Raji (cell line): ENCODE measurements around the gene NEMP2.

ENCODE experiments used
- POLR2A ChIP-seq: IDR thresholded peaks from 2 replicates; pipeline ENCODE4 v1.6.1; 2011; ENCODE audit warnings: low read depth, low read length, control low read depth; ENCODE audit not compliant: insufficient read depth

NEMP2 gene

DNA sequence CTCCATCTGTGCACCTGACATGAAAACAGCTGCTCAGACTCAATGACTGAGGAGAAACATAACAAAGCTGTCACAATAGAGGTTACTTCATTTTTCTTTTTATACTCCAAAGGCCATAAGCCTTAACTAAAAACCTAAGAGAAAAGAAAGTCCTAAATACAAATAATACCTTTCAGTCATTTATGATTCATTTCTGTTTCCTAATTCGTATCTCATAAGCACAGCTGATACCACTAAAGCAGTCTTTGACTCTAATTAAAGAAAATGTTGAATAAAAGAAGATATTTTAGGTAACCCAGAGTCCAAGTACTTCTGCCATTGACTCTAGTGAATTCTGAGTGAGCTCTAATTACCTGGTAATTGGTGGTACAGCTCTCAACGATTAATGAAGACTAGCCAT, 20.6 kb downstream of the NEMP2 start:
- TF ChIP-seq POLR2A = no peak

DNA sequence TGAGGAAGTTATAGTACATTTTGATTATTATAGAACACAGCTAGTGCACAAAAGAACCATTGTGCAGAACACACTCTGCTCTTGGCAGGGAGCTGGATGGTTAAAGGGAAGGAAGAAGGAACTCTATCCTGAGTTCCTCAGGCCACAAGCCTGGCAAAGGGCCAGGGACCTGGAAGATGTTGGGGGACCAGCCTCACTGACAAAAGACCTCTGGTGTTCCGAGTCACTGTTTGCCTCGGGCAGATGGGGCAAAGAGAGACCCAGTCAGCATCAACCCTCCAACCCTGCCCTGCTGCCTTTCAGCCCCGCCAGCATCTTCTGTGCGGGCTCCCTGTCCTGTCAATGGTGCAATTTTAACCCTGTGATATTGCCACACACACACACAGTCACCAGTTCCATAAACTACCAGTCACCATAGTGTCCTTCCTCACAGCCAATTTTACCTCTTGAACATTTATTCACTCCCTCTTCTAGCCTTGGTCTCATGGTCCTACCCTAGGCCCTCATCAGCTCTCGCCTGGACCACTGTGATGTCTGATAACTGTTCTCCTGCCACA, 21.9 kb downstream of the NEMP2 start:
- no peak for TF ChIP-seq POLR2A

DNA sequence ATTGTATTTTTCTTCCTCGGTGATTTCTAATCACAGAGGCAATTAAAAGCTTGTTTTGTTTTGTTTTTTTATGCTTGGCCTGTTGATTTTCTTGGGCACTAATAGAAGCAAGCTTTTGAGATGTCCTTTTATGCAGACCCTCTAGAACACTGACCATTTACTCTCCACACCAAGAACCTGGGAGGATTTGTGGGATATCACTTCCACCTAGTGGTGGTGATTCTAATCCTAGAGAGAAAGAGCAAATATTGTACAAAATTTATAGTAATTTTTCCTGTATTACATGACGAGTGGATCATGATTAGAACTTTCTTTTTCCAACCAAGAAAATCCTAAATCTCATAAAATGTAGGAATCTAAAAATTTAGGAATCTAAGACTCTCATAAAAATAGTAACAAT, 23.4 kb downstream of the NEMP2 start:
- TF ChIP-seq POLR2A = no peak

DNA sequence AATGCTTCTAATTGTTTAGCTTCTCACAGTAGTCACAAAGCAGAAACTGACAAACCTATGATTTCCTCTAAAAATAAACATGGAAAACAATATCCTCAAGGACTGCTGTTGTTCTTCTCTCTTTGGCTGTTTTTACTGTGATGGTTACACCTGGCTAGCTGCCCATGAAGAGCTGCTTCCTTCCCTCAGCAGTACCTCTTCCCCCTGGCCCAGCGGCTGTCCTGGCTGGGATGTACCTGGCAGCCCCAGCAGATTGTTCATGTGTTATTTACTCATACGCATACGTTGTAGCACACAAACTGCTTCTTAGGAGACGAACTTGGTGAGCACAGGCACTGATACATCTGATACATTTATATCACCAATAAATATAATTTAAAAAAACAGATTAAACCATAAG, 27.4 kb downstream of the NEMP2 start:
- TF ChIP-seq POLR2A = no peak

DNA sequence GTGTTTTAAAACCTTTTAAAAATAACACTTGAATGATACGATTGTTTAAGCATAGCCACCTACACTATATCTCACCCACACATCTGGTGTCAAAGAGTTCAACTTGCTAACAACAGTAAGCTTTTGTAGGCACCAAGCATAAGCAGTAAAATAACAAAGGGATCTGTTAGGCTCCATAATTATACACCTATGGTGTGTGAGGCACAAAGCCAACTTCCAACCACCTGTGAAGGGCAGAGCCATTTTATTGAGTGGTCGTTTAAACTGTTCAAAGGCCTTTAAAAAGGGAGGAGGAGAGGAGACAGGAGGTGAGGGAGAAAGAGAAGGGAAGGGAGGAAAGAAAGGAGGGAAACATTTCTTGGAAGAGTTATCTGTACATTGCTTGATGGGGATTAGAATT, 27.9 kb downstream of the NEMP2 start:
- TF ChIP-seq POLR2A = no peak

DNA sequence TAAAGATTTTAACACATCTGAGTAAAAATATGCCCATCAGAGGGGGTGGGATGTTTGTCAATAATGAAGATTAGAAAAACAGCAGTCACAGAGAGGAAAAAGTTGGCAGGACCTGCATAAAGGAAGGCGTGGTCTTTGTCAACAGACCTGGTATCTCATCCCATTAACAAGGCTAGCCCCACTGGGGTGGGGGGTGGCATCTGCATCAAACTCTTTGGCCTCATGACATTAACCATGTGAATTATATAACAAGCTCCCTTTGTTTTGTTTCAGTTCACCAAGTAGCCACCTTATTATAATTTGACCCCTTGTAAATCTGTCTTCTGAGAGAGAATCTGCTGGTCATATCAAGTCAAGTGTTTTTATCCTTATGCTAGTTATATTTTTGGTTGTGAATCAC, 28.8 kb downstream of the NEMP2 start:
- TF ChIP-seq POLR2A = no peak

DNA sequence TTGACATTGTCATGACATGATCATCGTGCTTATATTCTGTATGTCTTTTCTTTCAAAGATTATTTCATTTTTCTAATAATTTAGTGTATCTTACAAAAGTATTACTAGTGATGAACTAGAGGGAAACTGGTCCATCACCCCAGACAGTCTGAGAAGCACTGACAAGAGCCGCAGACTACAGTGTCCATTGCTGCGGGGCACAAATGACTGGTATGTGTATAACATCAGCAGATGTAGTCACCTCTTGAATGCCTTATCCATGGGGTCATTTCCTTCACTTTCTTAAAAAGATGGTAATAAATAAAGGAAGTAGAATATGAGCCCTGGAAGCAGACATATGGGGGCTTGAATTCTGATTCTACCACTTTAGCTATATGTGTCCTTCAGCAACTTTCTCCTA, 29.6 kb downstream of the NEMP2 start:
- no peak for TF ChIP-seq POLR2A

DNA sequence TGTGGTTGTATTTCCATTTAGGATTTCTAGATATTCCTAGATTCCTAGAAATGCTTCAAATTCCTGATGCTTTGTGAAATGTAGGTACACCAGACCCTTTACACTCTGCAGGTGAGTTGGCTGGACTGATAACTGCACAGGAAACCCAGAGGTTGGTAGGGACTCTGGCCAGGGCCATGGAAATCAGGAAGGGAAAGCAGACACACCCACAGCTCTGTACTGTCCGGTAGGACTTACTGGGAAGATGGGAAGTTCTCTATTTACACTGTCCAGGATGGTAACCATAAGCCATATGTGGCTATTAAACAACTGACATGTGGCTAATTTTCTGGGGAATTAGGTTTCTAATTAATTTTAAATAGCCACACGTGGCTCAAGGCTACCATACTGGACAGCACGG, 31.4 kb downstream of the NEMP2 start:
- no peak for TF ChIP-seq POLR2A

DNA sequence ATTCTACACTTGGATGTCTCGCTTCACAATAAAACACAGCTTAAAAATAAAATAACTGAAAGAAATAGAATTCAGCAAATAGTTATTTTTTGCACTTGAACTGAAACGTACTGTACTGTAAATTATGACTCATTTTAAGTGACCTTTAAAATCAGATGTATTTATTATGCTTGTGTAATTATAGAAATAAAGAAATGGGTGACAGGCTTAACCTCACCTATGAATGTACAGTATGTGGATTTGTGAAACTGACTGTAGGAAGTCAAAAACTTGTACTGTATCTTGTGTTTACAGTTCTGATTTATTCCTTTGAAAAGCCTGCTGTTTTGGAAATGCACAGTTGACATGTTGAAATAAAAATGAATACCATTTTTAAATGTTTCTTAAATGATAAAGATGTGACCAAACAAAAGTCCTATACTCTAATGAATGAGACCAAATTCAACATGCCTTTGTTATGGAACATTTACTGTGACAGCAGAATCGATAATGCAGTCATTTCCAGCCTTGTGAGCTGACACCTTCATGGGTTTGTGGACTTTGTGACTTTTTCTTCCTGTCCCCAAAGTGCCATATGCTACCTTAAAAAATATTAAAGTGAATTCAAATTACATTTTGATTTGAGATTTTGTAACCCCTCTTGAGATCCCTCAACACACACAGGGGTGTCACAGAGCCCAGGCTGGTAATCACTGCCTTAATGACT, 32.7 kb downstream of the NEMP2 start:
- TF ChIP-seq POLR2A = no peak

DNA sequence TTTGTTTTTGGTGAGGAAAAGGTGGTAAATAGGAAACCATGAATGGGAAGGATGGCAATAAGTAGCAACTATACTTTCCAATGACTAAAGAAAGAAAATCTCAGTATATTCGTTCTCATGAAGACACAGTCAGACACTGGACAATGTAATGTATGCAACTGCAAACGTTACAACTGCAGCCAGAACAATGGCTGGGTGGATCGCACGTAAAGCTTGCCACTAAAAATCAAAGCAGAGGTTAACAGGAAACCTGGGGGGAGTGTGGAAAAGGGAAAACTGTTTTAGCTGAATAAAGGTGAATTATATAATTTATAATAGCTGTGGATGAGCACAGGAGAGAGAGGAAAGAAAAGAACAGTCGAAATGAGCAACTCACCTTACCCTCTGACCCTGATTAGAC, 33.3 kb downstream of the NEMP2 start:
- TF ChIP-seq POLR2A = no peak

DNA sequence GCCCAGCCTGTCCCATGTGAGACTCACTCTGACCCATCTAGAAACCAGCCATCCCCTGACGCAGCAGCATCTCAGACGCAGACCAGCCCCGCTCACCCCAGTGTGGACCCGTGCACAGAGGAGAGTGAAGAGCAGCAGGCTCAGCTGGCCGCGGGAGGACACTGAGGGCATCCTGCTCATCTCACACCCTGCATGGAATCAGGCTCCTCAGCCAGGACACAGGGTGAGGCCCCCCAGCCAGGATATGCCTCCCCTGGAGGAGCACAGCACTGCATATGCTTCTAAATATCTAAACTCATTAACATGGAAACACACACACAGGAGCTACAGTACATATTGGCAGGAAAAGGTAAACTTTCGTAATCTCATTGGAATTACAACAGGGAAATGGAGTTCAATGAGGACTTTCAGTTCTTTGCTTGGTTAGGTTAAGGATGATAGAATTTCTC, 34.4 kb downstream of the NEMP2 start:
- no peak for TF ChIP-seq POLR2A

DNA sequence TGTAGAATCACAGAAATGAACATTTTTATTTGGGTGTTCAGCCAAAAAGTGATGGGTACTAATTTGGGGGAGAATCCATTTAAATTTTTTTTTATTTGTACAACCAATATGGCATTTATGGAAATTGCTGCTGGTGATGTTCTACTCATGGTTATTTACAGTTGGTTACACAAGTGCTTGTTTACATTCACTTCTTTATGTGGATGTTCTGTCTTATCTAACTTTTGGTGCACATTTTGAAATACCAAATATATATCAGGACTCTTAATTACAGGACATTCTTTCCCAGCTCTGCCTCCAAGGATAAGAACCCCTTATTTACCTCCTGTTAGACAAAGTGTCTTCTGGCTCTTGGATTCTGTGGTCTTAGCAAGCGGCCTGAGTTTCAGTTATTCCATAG, 35.2 kb downstream of the NEMP2 start:
- no peak for TF ChIP-seq POLR2A

DNA sequence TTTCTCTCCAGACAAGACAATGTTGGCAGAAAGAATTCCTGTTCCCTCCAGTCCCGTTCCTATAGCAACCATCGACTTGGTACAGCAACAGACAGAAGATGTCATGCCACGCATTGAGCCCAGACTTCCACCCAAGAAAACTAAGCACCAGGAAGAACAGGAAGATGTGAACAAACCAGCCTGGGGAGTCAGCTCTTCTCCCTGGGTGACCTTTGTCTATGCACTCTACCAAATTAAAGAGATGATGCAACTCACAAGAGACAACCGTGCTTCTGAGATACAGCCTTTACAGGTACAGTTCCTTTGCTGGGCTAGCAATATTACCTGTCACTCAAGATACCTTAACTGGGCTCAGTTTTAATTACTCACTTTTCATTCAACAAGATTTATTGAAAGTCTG, 37.1 kb downstream of the NEMP2 start:
- no peak for TF ChIP-seq POLR2A

DNA sequence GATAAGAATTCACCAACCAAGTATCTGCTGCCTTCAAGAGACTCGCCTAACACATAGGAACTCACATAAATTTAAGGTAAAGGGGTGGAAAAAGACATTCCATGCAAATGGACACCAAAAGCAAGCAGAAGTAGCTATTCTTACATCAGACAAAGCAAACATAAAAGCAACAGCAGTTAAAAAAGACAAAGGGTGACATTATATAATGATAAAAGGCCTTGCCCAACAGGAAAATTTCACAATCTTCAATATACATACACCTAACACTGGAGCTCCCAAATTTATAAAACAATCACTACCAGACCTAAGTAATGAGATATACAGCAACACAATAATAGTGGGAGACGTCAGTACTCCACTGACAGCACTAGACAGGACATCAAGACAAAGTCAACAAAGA, 41.4 kb downstream of the NEMP2 start:
- TF ChIP-seq POLR2A = no peak

DNA sequence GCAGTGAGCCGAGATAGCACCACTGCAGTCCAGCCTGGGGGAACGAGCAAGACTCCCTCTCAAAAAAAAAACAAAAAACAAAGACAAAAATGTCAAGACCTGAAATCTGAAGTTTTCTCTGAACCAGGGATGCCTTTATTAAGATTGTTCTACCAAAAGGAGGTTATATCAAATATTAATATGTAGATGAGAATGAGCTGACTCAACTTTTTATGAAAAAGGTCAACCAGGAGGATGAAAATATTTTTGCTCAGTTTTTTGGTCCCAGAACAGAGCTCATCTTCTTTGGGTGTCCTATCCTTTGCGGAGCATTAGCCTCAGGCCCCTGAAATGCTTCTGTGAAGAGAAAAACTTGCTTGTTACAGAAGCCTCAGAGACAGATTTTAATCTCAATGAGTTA, 44.0 kb downstream of the NEMP2 start:
- TF ChIP-seq POLR2A = no peak

DNA sequence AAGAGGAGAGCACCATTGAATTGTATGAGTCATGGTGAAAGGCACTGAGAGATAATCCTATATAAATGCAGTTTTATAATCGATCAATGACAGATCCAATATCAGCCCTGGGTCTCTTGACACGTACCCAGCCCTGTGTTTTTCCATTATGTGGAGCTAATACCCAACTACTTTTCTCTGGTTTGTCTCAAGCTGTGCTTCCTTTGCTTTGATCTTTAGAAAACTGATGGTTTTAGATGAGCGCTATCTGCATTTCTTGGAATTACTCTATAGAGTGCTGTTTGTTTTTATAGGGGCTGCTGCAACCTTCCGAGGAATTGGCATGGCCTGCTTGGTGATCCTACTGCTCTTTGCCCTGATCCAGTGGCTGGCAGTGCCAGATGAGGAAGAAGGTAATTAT, 45.0 kb downstream of the NEMP2 start:
- no peak for TF ChIP-seq POLR2A
